AG09309 (cell line): Measurements from ENCODE around the gene MFSD6L.

ENCODE experiments used
- DNase-seq: peaks from one replicate; pipeline ENCODE4 v3.0.0-alpha.2; 2010; ENCODE audit warnings: low read depth
- H3K4me3 ChIP-seq: 2 replicates; pipeline ENCODE4 v1.5.1; 2011; ENCODE audit warnings: mild to moderate bottlenecking, low read depth, low read length, moderate library complexity; ENCODE audit not compliant: control insufficient read depth
- TF ChIP-seq, protein P1 (sequence below): IDR thresholded peaks from 2 replicates; pipeline ENCODE4 v1.5.1; 2011; ENCODE audit warnings: mild to moderate bottlenecking, low read depth, low read length, inconsistent platforms; ENCODE audit not compliant: insufficient read depth, control insufficient read depth; ENCODE audit errors: missing control alignments

MFSD6L gene

DNA sequence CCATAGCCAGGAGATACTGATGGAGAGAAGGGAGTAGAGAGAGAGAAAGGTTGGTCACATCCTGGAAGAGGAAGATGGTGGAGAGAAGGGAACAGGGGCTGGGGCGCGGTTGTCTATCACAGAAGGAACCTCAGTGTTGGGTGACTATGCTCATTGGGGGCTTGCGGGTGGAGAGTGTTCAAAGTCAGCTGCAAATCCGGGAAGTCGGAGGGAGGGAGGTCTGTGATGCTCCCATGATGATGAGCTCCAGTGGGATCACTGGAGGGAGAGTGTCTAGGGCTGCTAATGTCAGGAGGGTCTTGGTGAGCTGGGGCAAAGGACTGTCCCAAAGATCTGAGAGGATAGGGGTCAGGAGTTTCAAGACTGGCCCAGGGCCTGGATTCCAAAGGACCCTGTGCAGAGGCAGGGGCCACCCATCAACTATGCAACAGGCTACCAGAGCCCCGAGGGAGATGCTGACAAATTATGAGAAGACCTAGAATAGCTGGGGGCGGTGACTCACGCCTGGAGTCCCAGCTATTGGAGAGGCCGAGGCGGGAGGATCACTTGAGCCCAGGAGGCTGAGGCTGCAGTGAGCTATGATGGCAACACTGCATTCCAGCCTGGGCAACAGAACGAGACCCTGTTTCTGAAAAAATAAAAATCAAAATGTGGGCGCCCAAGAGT is 43.4 kb downstream of the MFSD6L start:
- no peak for DNase-seq
- H3K4me3 ChIP-seq: no peak overlapping the region
- TF ChIP-seq, protein P1, sequence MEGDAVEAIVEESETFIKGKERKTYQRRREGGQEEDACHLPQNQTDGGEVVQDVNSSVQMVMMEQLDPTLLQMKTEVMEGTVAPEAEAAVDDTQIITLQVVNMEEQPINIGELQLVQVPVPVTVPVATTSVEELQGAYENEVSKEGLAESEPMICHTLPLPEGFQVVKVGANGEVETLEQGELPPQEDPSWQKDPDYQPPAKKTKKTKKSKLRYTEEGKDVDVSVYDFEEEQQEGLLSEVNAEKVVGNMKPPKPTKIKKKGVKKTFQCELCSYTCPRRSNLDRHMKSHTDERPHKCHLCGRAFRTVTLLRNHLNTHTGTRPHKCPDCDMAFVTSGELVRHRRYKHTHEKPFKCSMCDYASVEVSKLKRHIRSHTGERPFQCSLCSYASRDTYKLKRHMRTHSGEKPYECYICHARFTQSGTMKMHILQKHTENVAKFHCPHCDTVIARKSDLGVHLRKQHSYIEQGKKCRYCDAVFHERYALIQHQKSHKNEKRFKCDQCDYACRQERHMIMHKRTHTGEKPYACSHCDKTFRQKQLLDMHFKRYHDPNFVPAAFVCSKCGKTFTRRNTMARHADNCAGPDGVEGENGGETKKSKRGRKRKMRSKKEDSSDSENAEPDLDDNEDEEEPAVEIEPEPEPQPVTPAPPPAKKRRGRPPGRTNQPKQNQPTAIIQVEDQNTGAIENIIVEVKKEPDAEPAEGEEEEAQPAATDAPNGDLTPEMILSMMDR: no peak

DNA sequence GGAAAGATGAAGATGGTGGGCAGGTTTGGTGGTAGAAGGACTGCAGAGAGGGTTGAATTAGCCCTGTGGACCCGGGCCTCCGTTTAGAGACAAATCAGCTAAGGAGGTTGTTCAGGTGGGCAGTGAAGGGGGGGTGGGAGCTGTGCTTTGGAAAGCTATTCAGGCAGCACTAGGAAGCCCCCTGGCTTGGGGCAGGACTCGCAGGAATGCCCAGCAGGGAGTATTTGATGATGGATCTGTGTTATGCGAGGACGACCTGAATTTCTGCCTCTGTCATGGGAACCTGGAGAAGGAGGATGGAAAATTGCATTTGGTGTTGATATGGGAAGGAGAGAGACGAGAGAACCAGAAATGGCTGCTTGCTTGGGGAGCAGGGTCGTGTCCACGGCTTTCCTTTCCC is 44.3 kb downstream of the MFSD6L start:
- no peak for DNase-seq
- TF ChIP-seq, protein P1: no peak

DNA sequence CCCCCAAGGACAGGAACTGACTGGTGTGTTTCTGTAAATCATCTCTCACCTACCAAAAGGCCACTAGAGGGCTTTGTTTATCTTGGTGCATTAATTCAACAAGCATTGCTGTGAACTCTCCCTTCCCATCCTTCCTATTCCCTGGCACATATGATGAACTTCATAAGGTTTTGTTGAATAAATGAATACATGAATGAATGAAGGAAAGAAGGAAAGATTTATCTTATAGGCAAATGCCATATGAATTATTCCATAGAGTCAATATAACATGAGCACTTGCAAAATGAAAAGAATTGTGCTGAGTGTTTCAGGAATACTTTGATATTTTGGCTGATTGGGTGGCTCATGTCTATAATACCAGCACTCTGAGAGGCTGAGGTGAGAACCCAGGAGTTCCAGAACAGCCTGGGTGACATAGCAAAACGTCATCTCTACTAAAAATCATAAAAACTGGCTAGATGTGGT is 45.2 kb downstream of the MFSD6L start:
- TF ChIP-seq, protein P1: peak; percentile 52
- DNase-seq: no peak

More for the DNA sequence above, 44.3 kb downstream of the MFSD6L start:
- H3K4me3 ChIP-seq: no peak overlapping the region

DNA sequence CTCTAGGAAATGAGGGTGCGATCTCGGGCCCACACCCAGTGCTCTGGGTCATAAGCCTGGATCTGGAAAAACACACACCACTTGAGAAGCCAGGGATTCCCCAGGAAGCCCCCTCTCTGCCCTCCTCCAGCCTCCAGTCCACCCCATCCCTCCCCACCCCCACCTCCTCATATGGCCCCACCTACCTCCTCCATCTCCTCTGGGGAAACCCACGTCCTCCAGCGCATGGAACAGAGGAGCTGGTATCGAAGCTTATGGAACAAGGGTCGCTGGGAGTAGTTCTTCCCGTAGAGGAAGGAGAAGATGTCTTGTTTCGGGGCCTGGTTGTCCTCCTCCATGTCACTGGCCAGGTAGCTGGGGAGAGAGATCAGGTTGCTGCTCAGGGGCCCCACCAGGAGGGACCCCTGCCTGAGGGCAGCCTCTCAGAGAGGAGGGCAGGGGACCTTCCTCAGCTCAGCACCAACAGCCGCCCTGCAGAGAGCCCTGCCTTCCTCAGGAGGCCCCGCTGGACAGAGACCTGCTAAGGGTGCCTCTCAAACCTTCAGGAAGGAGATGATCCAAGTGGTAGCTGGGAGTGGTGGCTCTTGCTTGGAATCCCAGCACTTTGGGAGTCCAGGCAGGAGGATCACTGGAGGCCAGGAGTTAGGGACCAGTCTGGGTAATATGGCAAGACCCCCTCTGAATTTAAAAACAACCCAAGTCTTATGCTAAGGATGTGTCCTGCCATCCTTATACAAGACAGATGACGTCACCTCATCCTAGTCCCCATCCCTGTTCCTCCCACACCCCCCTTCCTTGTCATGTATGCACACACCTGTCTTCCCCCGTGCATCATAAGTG is 45.8 kb downstream of the MFSD6L start:
- TF ChIP-seq, protein P1: no peak
- no peak for DNase-seq
- H3K4me3 ChIP-seq: no peak overlapping the region

More for the DNA sequence above, 45.2 kb downstream of the MFSD6L start:
- H3K4me3 ChIP-seq: no peak overlapping the region

DNA sequence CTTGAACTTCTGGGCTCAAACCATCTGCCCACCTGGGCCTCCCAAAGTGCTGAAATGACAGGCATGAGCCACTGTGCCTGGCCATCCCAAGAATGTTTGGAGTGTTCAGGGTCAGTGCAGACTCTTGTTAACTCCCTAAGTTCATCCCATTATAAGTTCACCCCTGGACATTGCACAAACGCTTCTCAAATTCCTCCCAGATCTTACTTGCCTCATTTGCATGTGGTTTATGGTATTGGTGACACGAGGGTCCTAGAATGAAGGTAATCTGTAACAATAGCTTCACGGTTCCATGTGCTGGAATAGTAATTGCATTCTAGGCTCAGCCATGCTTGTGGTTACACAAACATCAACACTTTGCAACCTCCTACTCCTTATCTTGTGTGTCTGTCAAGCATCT is 49.5 kb downstream of the MFSD6L start:
- TF ChIP-seq, protein P1: no peak
- DNase-seq: no peak
- H3K4me3 ChIP-seq: no peak overlapping the region

DNA sequence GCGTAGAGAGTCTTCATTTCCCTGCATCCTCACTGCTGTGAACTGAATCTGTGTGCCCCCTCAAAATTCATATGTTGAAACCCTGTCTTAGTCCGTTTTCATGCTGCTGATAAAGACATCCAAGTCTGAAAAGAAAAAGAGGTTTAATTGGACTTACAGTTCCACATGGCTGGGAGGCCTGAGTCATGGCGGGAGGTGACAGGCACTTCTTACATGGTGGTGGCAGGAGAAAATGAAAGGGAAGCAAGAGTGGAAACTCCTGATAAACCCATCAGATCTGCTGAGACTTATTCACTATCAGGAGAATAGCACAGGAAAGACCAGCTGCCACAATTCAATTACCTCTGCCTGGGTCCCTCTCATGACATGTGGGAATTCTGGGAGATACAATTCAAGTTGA is 51.4 kb downstream of the MFSD6L start:
- no peak overlapping the region for H3K4me3 ChIP-seq
- TF ChIP-seq, protein P1: no peak
- no peak for DNase-seq
